SH-SY5Y (cell line): Measurements from ENCODE around the gene SIPA1L3.

ENCODE experiments used
- GATA2 ChIP-seq: IDR thresholded peaks from 2 replicates; pipeline ENCODE4 v1.6.1; 2011; ENCODE audit warnings: mild to moderate bottlenecking, low read depth, low read length
- GATA3 ChIP-seq: IDR thresholded peaks from 2 replicates; pipeline ENCODE4 v1.6.1; 2011; ENCODE audit warnings: low read depth, mild to moderate bottlenecking, low read length, moderate library complexity

GRCh38 chr19:38209671-38210457 is 302.9 kb downstream of the SIPA1L3 start:
- TF ChIP-seq GATA2 (no peak), GATA3 (no peak)
